Lower leg skin (tissue), 3 donors: ENCODE measurements around the gene AADACL3.

Experiments
- CTCF ChIP-seq, 3 donors: fragments of 450-650 bp; IDR thresholded peaks; one replicate each; pipeline ENCODE4 v1.5.1; 2016; ENCODE audit warnings: antibody characterized with exemption in 3 of 3, mild to moderate bottlenecking in 3 of 3, moderate library complexity in 2 of 3
- POLR2A ChIP-seq, 2 donors: fragments of 450-650 bp; IDR thresholded peaks; one replicate each; pipeline ENCODE4 v1.6.1; 2016 to 2017; ENCODE audit warnings: antibody characterized with exemption in 2 of 2, mild to moderate bottlenecking in 1 of 2, moderate library complexity in 1 of 2

- no peak for TF ChIP-seq POLR2A (IDR thresholded peaks at IDR 0.05)
- TF ChIP-seq CTCF (IDR thresholded peaks at IDR 0.05), result no peak
Measured at GRCh38 chr1:12674358-12674757, 41.6 kb upstream of the AADACL3 start.
